NCI-H526 treated with DMSO at 0.1 percent for 48 hours (cell line): ENCODE results near the gene PRG3.
"Not testable (repeated sequence)": the region's sequence is repeated elsewhere in the genome, so short reads cannot be mapped to it uniquely, and the experiment has no call there.

Experiments
- DNase-seq: peaks from one replicate; lab custom pipeline; 2025; lab: John Stamatoyannopoulos, UW

The PRG3 gene

GRCh38 chr11:57387289-57388030 is 6.5 kb upstream of the PRG3 start:
- no peak for DNase-seq

DNA sequence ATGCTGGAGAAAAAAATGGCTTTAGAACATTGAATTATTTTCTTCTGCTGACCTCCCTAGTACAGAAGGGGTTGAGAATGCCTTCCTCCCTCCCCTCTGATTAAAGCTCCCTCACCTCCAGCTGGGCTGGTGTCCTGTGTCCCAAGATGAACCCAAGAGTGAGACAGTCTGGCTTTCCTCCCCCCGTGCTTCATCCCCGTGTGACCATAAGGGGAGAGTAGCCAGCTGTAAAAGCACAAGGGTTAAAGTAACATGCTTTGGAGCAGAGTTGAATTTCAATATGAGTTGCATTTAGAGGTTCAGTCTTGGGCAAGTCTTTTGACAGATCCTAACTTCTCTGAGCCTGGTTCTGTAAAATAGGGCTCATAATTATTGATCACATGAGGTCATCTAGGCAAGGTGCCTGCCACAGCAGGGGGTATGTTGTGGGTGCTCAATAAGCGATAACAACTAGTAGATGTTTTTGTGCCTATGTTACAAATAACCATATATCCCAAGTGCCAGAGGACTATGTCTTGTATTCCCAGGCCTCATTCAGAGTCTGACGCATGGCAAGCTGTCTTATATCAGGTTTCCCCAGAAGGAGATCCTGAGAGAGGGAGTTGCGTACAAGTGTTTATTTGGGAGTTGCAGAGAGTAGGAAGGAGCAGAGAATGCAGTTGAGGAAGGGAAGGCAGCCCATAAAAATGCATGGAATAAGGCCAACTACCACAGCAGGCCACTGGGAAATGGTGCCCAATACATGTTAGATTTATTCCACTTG is 5.4 kb upstream of the PRG3 start:
- DNase-seq, result no peak

- DNase-seq, result no peak
These were observed 1.2 kb downstream of the PRG3 start for GRCh38 chr11:57379732-57380131.

GRCh38 chr11:57378186-57378585 is 2.8 kb downstream of the PRG3 start:
- no peak for DNase-seq

- no peak for DNase-seq
These were observed 3.8 kb downstream of the PRG3 start for GRCh38 chr11:57377107-57377506.

GRCh38 chr11:57376095-57377090 is 4.6 kb downstream of the PRG3 start:
- DNase-seq, result no peak

GRCh38 chr11:57375490-57375889 is 5.5 kb downstream of the PRG3 start:
- no peak for DNase-seq

DNA sequence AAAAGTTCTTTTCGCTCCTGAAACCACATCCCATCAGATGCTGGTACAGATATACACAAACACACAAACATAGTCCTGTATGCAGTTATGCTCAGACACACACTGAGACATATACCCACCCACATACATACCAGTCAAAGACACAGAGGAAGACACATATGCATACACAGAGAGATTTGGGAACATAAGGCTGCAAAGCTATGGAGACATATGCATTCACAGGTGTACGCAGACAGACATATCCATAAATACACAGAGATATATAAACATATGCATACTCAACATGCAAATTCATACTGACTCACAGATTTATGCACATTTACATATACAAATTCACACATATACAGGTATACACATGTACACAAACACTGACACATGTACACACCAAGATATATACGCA is 6.0 kb downstream of the PRG3 start:
- DNase-seq, result no peak

DNA sequence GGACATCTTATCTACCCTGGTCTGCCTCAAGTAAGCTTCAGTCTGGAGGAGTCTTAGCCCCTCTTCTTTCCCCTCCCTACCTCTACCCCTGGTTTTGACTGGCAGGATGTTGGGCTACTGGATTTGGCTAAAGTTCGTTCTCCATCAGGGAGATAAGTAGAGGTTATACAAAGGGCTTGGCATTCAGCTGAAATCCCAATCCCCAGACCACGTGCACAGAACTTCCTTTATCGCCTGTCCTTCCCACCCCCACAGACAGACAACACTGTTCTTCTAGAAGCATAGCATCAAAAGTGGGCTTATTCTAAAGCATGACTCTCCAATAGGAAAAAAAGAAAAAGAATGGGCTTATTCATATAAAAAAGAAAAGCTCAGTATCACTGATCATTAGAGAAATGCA is 7.8 kb downstream of the PRG3 start:
- DNase-seq, result no peak

GRCh38 chr11:57370941-57371340 is 10.0 kb downstream of the PRG3 start:
- no peak for DNase-seq

DNA sequence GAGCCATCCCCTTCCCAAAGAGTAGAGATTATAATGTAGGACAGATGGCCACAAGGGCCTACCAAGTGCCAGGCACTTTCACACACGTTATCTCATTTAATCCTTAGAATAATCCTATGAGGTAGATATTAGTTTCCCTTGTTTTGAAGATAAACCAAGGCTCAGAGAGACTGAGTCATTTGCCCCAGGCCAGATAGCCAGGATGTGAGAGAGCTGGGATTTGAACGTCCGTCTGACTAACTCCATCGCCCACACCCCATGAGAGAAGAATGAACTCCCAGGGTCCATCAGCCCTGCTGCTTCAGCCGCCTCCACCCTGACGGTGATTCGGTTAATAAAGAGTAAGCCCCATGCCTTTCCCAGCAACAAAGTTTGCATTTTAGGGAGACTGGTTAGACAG is 10.7 kb downstream of the PRG3 start:
- no peak for DNase-seq

GRCh38 chr11:57368845-57369232 is 12.1 kb downstream of the PRG3 start:
- DNase-seq, result no peak

DNA sequence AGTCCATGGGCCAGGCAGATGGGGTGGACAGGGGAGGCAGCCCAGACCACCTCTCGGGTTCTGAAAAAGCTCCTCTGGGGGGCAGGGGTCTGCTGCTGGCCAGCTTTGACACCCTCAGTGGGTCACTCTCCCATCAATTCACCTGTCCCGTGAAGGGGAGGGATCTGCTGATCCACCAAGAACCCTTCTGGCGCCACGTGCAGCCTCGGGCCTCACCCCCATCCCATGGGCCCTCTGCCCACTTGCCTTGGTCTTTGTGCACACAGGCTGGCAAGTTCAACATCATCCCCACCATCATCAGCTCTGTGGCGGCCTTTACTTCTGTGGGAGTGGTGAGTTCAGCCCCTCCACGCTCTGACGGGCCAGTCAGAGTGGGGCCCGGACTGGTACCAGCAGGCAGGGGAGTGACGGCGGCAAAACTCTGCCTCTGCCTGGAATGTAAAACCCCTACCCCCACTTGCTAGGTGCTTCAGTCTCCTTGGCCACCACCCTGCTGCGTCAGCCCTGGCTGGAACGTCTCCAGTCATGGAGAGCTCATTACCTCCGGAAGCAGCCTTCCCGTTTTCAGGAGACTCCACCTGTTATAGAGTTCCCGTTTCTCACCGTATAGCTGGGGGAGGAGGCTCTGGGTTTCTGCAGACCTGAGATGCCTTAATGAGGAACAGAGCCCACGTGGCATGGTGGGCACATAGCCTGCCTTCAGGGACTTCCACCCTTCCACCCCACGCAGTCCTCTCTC is 12.7 kb downstream of the PRG3 start:
- DNase-seq, result no peak

DNA sequence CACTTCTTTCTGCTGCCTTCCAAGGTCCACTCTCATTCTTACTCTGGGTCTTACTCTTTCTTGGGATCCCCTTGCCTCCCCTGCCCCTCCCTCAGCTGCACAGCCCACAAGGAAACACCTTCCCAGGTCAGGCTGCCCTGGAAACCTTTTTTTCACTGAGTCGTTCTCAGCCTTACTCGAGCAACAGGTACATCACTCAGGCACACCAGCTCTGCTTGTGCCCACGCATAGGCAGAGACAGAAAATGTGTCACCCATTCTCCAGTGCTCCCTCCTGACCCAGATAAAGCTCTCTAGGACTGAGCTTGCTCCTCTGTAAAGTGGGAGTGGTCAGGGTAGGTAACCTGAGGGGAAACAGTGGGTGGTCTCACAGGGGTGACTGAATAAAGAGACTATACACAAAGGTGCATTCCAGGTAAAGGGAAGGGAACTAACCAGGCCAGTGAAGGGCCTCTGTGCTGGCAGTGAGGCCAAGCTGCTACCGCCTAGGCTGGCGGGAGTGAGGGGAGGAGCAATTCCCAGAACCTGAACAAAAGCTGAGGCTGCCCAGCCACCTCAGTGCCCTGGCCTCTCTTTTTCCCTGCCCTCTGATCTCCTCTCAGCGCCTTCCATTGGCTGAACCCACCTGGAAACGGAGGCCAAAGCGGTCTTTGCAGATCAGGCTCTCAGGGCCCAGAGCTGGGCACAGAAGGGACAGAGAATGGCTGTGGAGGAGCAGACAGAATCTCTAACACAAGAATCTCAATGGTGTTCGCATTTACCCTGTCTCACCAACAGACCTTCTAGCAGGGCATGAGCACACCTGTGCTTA is 15.9 kb downstream of the PRG3 start:
- DNase-seq, result no peak

DNA sequence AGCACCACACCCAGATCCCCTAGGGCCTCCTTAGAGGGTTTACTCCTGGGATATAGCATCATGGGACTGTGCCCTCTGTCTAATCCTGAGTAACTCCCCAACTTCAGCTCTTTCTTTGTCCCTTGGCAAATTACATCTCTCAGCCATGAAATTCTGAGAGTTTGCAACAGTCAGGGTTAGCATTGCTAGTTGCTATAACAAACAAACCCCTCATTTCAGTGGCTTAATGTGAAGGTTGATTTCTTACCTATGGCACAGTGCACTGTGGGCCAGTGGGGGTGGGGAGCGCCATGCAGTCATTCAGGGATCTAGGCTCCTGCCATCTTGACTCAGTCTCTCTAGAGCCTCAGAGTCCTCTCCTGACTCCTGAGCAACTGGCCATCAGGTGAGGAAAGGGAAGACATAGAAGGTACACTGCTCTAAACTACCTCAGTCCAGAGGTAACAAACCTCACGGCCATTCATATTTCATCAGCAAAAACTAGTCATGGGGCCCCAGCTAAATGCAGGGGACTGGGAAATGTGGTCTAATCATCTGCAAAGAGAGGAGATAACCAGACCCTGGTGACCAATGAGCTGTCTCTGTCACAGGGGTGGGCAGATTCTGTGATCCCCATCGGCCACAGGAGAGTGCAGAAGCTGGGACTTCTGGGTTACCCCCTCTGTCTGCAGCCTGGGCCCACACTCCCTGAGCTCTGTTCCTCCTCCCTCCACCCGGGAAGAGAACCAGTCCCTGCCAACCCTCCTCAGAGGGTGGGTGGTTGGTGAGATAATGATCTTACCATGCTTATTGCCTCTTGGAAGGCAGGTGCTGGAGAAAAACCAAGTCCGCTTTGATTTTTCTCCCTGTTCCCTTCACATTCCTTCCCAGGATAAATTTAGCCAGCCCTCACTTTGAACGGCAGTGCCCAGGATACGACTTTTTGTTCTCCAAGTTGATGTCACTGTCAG is 17.5 kb downstream of the PRG3 start:
- no peak for DNase-seq

DNA sequence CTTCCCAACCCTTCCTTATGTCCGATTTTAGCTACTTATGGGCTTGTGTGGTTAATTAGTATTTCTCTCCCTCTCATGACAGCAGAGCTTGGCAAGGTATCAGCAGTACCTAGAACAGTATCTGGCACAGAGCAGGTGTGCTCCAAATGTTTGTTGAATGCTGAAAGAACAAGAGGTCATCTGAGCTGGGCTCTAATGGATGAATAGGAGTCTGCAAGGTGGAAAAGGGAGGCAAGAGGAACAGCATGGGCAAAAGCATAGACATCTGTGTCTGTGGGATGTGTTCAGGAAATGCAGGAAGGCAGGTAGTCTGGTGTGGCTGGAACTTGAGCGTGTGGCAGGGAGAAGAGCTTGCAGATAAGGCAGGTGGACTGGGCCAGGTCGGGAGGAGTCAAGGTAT is 19.0 kb downstream of the PRG3 start:
- no peak for DNase-seq

DNA sequence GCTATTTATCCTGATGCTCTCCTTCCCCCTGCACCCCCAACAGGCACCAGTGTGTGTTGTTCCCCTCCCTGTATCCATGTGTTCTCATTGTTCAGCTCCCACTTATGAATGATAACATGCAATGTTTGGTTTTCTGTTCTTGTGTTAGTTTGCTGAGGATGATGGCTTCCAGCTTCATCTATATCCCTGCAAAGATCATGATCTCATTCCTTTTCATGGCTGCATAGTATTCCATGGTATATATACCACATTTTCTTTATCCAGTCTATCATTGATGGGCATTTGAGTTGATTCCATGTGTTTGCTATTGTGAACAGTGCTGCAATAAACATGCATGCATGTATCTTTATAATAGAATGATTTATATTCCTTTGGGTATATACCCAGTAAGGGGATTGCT is 19.5 kb downstream of the PRG3 start:
- not testable (repeated sequence) for DNase-seq

GRCh38 chr11:57360991-57361390 is 20.0 kb downstream of the PRG3 start:
- no peak for DNase-seq

DNA sequence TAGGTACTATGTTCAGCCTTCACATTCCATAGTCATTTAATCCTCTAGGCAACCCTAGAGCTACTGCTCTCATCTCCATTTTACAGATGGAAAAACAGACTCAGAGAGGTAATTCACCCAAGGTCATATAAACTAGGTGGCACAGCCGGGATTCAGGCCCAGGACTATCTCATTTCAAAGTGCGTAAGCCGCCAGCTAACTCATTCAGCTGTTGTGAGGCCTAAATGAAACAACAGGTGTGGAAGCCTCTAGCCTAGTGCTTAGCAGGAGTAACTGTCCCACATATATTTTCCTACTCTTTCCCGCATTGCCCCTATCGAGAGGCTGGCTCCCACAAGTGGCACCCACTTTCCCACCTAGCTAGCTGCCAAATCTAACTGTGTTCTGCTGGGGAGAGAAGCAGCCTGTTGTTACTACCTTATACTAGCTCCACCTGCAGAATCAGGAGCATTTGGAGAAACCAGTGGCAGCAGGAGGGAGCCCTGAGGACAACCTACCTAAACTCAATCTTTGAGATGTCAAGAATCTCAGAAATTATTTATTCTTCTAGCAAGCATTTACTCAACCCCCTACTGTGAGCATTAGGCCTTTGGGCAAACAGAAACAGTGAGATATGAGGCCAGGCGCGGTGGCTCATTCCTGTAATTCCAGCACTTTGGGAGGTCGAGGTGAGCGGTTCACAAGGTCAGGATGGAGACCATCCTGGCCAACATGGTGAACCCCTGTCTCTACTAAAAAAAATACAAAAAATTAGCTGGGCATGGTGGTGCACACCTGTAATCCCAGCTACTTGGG is 20.9 kb downstream of the PRG3 start:
- DNase-seq, result no peak
